Adipocyte (in vitro differentiated cells): ENCODE results near the gene MYO1D.
A peak's percentile ranks its signal among the peaks of the same experiment; 100 is the strongest.

Experiments
- DNase-seq: peaks from one replicate; pipeline ENCODE4 v3.0.0-alpha.2; 2015; ENCODE audit warnings: low read depth
- H3K27me3 ChIP-seq: replicated peaks from 2 replicates; pipeline ENCODE4 v1.7.0; 2013; ENCODE audit warnings: mild to moderate bottlenecking, low read length, moderate library complexity; ENCODE audit not compliant: control insufficient read depth, insufficient read depth
- H3K36me3 ChIP-seq: 2 replicates; pipeline ENCODE4 v1.7.0; 2013; ENCODE audit warnings: low read length, mild to moderate bottlenecking, moderate library complexity; ENCODE audit not compliant: control insufficient read depth, insufficient read depth, severe bottlenecking
- H3K4me1 ChIP-seq: 2 replicates; pipeline ENCODE4 v1.7.0; 2013; ENCODE audit warnings: mild to moderate bottlenecking, low read length, moderate library complexity; ENCODE audit not compliant: control insufficient read depth, insufficient read depth
- H3K4me3 ChIP-seq: 2 replicates; pipeline ENCODE4 v1.7.0; 2013; ENCODE audit warnings: mild to moderate bottlenecking, low read length, moderate library complexity
- H3K9ac ChIP-seq: 2 replicates; pipeline ENCODE4 v1.7.0; 2013; ENCODE audit warnings: mild to moderate bottlenecking, low read length, moderate library complexity
- H3K9me3 ChIP-seq: 2 replicates; pipeline ENCODE4 v1.7.0; 2013; ENCODE audit warnings: mild to moderate bottlenecking, low read length, moderate library complexity; ENCODE audit not compliant: control insufficient read depth

The MYO1D gene

GRCh38 chr17:32496395-32497073, 380.4 kb downstream of the MYO1D start:
- Histone ChIP-seq H3K27me3 (no peaks in the 10 kb centered on the region), H3K36me3 (peaks cover 5% of the 10 kb centered on the region), H3K9me3 (no peaks in the 10 kb centered on the region), H3K9ac (no peak overlapping the region), H3K4me1 (peaks cover 4% of the 10 kb centered on the region), H3K4me3 (no peak overlapping the region)
- peak; percentile 37 for DNase-seq

GRCh38 chr17:32495359-32496231, 381.3 kb downstream of the MYO1D start:
- Histone ChIP-seq H3K4me3 (no peak overlapping the region), H3K9me3 (no peaks in the 10 kb centered on the region), H3K4me1 (peaks cover 4% of the 10 kb centered on the region), H3K36me3 (no peaks in the 10 kb centered on the region), H3K9ac (no peak overlapping the region), H3K27me3 (no peaks in the 10 kb centered on the region)
- no peak for DNase-seq

- peaks cover 4% of the 10 kb centered on the region for H3K4me1 ChIP-seq
These were observed 382.1 kb downstream of the MYO1D start for GRCh38 chr17:32494621-32495358.

GRCh38 chr17:32493976-32494513, 382.9 kb downstream of the MYO1D start:
- Histone ChIP-seq H3K36me3 (no peaks in the 10 kb centered on the region), H3K27me3 (no peaks in the 10 kb centered on the region), H3K9ac (no peak overlapping the region), H3K4me1 (peaks cover 4% of the 10 kb centered on the region), H3K4me3 (no peak overlapping the region), H3K9me3 (no peaks in the 10 kb centered on the region)
- DNase-seq = no peak

More at GRCh38 chr17:32494621-32495358, 382.1 kb downstream of the MYO1D start:
- Histone ChIP-seq H3K9me3 (no peaks in the 10 kb centered on the region), H3K9ac (no peak overlapping the region), H3K36me3 (no peaks in the 10 kb centered on the region), H3K27me3 (no peaks in the 10 kb centered on the region), H3K4me3 (no peak overlapping the region)
- DNase-seq = no peak

GRCh38 chr17:32493571-32493970, 383.4 kb downstream of the MYO1D start:
- H3K27me3 ChIP-seq = no peaks in the 10 kb centered on the region
- no peaks in the 10 kb centered on the region for H3K9me3 ChIP-seq
- DNase-seq = no peak
- H3K4me1 ChIP-seq = peaks cover 4% of the 10 kb centered on the region
- H3K9ac ChIP-seq = no peak overlapping the region
- H3K4me3 ChIP-seq = no peak overlapping the region
- H3K36me3 ChIP-seq = no peaks in the 10 kb centered on the region

- no peaks in the 10 kb centered on the region for H3K36me3 ChIP-seq
- H3K27me3 ChIP-seq = no peaks in the 10 kb centered on the region
- H3K9me3 ChIP-seq = no peaks in the 10 kb centered on the region
- H3K9ac ChIP-seq = no peak overlapping the region
- H3K4me1 ChIP-seq = peaks cover 12% of the 10 kb centered on the region
- no peak for DNase-seq
- no peak overlapping the region for H3K4me3 ChIP-seq
These were observed 384.2 kb downstream of the MYO1D start for GRCh38 chr17:32492648-32493289.

GRCh38 chr17:32492264-32492589, 384.7 kb downstream of the MYO1D start:
- H3K4me3 ChIP-seq = no peak overlapping the region
- H3K4me1 ChIP-seq = peaks cover 15% of the 10 kb centered on the region

GRCh38 chr17:32491371-32492263, 385.3 kb downstream of the MYO1D start:
- H3K4me3 ChIP-seq = no peak overlapping the region
- H3K27me3 ChIP-seq = no peaks in the 10 kb centered on the region
- H3K9ac ChIP-seq = no peak overlapping the region
- peaks cover 15% of the 10 kb centered on the region for H3K4me1 ChIP-seq
- no peak for DNase-seq
- no peaks in the 10 kb centered on the region for H3K9me3 ChIP-seq
- H3K36me3 ChIP-seq = no peaks in the 10 kb centered on the region

More at GRCh38 chr17:32492264-32492589, 384.7 kb downstream of the MYO1D start:
- H3K27me3 ChIP-seq = no peaks in the 10 kb centered on the region
- no peak overlapping the region for H3K9ac ChIP-seq
- H3K36me3 ChIP-seq = no peaks in the 10 kb centered on the region
- DNase-seq = no peak
- no peaks in the 10 kb centered on the region for H3K9me3 ChIP-seq

GRCh38 chr17:32490101-32490482, 386.8 kb downstream of the MYO1D start:
- H3K4me1 ChIP-seq = peaks cover 11% of the 10 kb centered on the region
- no peaks in the 10 kb centered on the region for H3K9me3 ChIP-seq
- no peak for DNase-seq
- no peaks in the 10 kb centered on the region for H3K27me3 ChIP-seq
- no peaks in the 10 kb centered on the region for H3K36me3 ChIP-seq
- no peak overlapping the region for H3K9ac ChIP-seq
- H3K4me3 ChIP-seq = no peak overlapping the region
